HAP-1 (cell line): ENCODE results near the gene SLC38A3.
A peak's percentile ranks its signal among the peaks of the same experiment; 100 is the strongest.
"Not testable (repeated sequence)": the region's sequence is repeated elsewhere in the genome, so short reads cannot be mapped to it uniquely, and the experiment has no call there.

Experiments
- DNase-seq, 2 experiments: peaks; one replicate each; pipeline ENCODE4 v3.0.0-alpha.2; 2016 to 2020; ENCODE audit warnings: low spot score in 2 of 2
- H3K27me3 ChIP-seq: fragments of 250-450 bp; sonication (Bioruptor Pico); 2 replicates; pipeline ENCODE4 v1.5.1; 2020; ENCODE audit warnings: low read depth, mild to moderate bottlenecking, moderate library complexity
- H3K36me3 ChIP-seq: fragments of 250-450 bp; sonication (Bioruptor Pico); replicated peaks from 2 replicates; pipeline ENCODE4 v1.5.1; 2020; ENCODE audit warnings: mild to moderate bottlenecking
- H3K4me1 ChIP-seq: fragments of 250-450 bp; sonication (Bioruptor Pico); 2 replicates; pipeline ENCODE4 v1.5.1; 2020; ENCODE audit warnings: mild to moderate bottlenecking
- H3K4me3 ChIP-seq: fragments of 250-450 bp; sonication (Bioruptor Pico); 2 replicates; pipeline ENCODE4 v1.5.1; 2020; ENCODE audit warnings: mild to moderate bottlenecking, moderate library complexity
- H3K9me3 ChIP-seq: fragments of 250-450 bp; sonication (Bioruptor Pico); 2 replicates; pipeline ENCODE4 v1.5.1; 2020; ENCODE audit warnings: mild to moderate bottlenecking, moderate library complexity
- in situ Hi-C: fragments of 300-500 bp; cut with MboI; formaldehyde crosslinking; loops from 3 replicates; pipeline ENCODE4 v1.14.3; 2020; ENCODE audit warnings: low sequenced_read_pairs, inconsistent platforms, mixed read lengths

SLC38A3 gene

GRCh38 chr3:50241163-50241562 lies 36.1 kb downstream of the SLC38A3 start:
- DNase-seq, result peak; percentile 81 to 97

GRCh38 chr3:50241713-50242380 lies 36.8 kb downstream of the SLC38A3 start:
- Histone ChIP-seq H3K27me3 (no peaks in the 10 kb centered on the region), H3K4me1 (peaks cover 30% of the 10 kb centered on the region), H3K9me3 (no peaks in the 10 kb centered on the region), H3K4me3 (no peak overlapping the region), H3K36me3 (peaks cover 21% of the 10 kb centered on the region)
- DNase-seq, result no peak
- in situ Hi-C loops, result no loop called here

More at GRCh38 chr3:50241163-50241562, 36.1 kb downstream of the SLC38A3 start:
- in situ Hi-C loops, result no loop called here
- H3K4me1 ChIP-seq, result peaks cover 26% of the 10 kb centered on the region
- H3K9me3 ChIP-seq, result no peaks in the 10 kb centered on the region
- H3K36me3 ChIP-seq, result peaks cover 21% of the 10 kb centered on the region
- no peaks in the 10 kb centered on the region for H3K27me3 ChIP-seq
- no peak overlapping the region for H3K4me3 ChIP-seq

GRCh38 chr3:50242381-50242770 lies 37.3 kb downstream of the SLC38A3 start:
- Histone ChIP-seq H3K9me3 (no peaks in the 10 kb centered on the region), H3K4me3 (no peak overlapping the region), H3K27me3 (no peaks in the 10 kb centered on the region), H3K36me3 (peaks cover 21% of the 10 kb centered on the region), H3K4me1 (peaks cover 30% of the 10 kb centered on the region)
- in situ Hi-C loops, result no loop called here
- no peak for DNase-seq

- H3K4me3 ChIP-seq, result no peak overlapping the region
- in situ Hi-C loops, result no loop called here
- H3K27me3 ChIP-seq, result no peaks in the 10 kb centered on the region
- H3K36me3 ChIP-seq, result peaks cover 21% of the 10 kb centered on the region
- H3K9me3 ChIP-seq, result no peaks in the 10 kb centered on the region
- H3K4me1 ChIP-seq, result peaks cover 30% of the 10 kb centered on the region
- DNase-seq, result no peak
Observed at GRCh38 chr3:50242851-50243542, 37.9 kb downstream of the SLC38A3 start.

- in situ Hi-C loops, result no loop called here
- H3K4me1 ChIP-seq, result peaks cover 26% of the 10 kb centered on the region
- peaks cover 17% of the 10 kb centered on the region for H3K36me3 ChIP-seq
- H3K4me3 ChIP-seq, result no peak overlapping the region
- no peaks in the 10 kb centered on the region for H3K9me3 ChIP-seq
- DNase-seq, result no peak
- no peaks in the 10 kb centered on the region for H3K27me3 ChIP-seq
Observed at GRCh38 chr3:50243543-50243895, 38.4 kb downstream of the SLC38A3 start.

- Histone ChIP-seq H3K4me1 (peaks cover 26% of the 10 kb centered on the region), H3K36me3 (peaks cover 12% of the 10 kb centered on the region)
- in situ Hi-C loops, H3K4me3 ChIP-seq, H3K9me3 ChIP-seq, DNase-seq, H3K27me3 ChIP-seq: not testable (repeated sequence)
Observed at GRCh38 chr3:50244813-50245212, 39.7 kb downstream of the SLC38A3 start.

GRCh38 chr3:50245251-50245745 lies 40.2 kb downstream of the SLC38A3 start:
- Histone ChIP-seq H3K4me1 (peaks cover 26% of the 10 kb centered on the region), H3K27me3 (no peaks in the 10 kb centered on the region), H3K36me3 (peaks cover 12% of the 10 kb centered on the region), H3K4me3 (no peak overlapping the region), H3K9me3 (no peaks in the 10 kb centered on the region)
- no peak for DNase-seq
- in situ Hi-C loops, result no loop called here

- H3K9me3 ChIP-seq, result no peaks in the 10 kb centered on the region
- H3K4me1 ChIP-seq, result peaks cover 20% of the 10 kb centered on the region
- DNase-seq, result peak; percentile 60 to 96
- no peaks in the 10 kb centered on the region for H3K27me3 ChIP-seq
- in situ Hi-C loops, result no loop called here
- H3K36me3 ChIP-seq, result peaks cover 12% of the 10 kb centered on the region
- H3K4me3 ChIP-seq, result peak overlapping the region; percentile 21
Observed at GRCh38 chr3:50245831-50246516, 40.9 kb downstream of the SLC38A3 start.

GRCh38 chr3:50246517-50246954 lies 41.5 kb downstream of the SLC38A3 start:
- H3K36me3 ChIP-seq, result peaks cover 6% of the 10 kb centered on the region
- H3K27me3 ChIP-seq, result no peaks in the 10 kb centered on the region
- H3K9me3 ChIP-seq, result no peaks in the 10 kb centered on the region
- peak overlapping the region; percentile 21; the same call in 1 of the 2 replicates for H3K4me3 ChIP-seq
- H3K4me1 ChIP-seq, result peaks cover 15% of the 10 kb centered on the region
- no peak for DNase-seq
- in situ Hi-C loops, result no loop called here

- in situ Hi-C loops, result no loop called here
- no peaks in the 10 kb centered on the region for H3K9me3 ChIP-seq
- no peak for DNase-seq
- peaks cover 11% of the 10 kb centered on the region for H3K36me3 ChIP-seq
- no peak overlapping the region for H3K4me3 ChIP-seq
- H3K4me1 ChIP-seq, result peaks cover 11% of the 10 kb centered on the region
- H3K27me3 ChIP-seq, result no peaks in the 10 kb centered on the region
Observed at GRCh38 chr3:50248387-50248786, 43.3 kb downstream of the SLC38A3 start.

- Histone ChIP-seq H3K9me3 (no peaks in the 10 kb centered on the region), H3K4me3 (no peak overlapping the region), H3K36me3 (peaks cover 11% of the 10 kb centered on the region), H3K4me1 (peaks cover 11% of the 10 kb centered on the region), H3K27me3 (no peaks in the 10 kb centered on the region)
- in situ Hi-C loops, result no loop called here
- DNase-seq, result no peak
Observed at GRCh38 chr3:50249457-50249856, 44.4 kb downstream of the SLC38A3 start.

GRCh38 chr3:50250514-50250913 lies 45.4 kb downstream of the SLC38A3 start:
- H3K9me3 ChIP-seq, result no peaks in the 10 kb centered on the region
- no peaks in the 10 kb centered on the region for H3K27me3 ChIP-seq
- H3K4me3 ChIP-seq, result no peak overlapping the region
- no peak for DNase-seq
- in situ Hi-C loops, result no loop called here
- peaks cover 15% of the 10 kb centered on the region for H3K36me3 ChIP-seq
- H3K4me1 ChIP-seq, result peaks cover 11% of the 10 kb centered on the region

GRCh38 chr3:50251220-50251619 lies 46.1 kb downstream of the SLC38A3 start:
- DNase-seq, result no peak
- no peaks in the 10 kb centered on the region for H3K9me3 ChIP-seq

More at GRCh38 chr3:50251220-50251619, 46.1 kb downstream of the SLC38A3 start:
- Histone ChIP-seq H3K27me3 (no peaks in the 10 kb centered on the region), H3K4me1 (peaks cover 4% of the 10 kb centered on the region), H3K4me3 (no peak overlapping the region), H3K36me3 (peaks cover 17% of the 10 kb centered on the region)
- in situ Hi-C loops, result no loop called here
